Islet precursor cell (in vitro differentiated cells): ENCODE measurements around the gene CFAP45.

Experiments
- DNase-seq: peaks from one replicate; pipeline ENCODE4 v3.0.0-alpha.2; 2018

CFAP45 gene

DNA sequence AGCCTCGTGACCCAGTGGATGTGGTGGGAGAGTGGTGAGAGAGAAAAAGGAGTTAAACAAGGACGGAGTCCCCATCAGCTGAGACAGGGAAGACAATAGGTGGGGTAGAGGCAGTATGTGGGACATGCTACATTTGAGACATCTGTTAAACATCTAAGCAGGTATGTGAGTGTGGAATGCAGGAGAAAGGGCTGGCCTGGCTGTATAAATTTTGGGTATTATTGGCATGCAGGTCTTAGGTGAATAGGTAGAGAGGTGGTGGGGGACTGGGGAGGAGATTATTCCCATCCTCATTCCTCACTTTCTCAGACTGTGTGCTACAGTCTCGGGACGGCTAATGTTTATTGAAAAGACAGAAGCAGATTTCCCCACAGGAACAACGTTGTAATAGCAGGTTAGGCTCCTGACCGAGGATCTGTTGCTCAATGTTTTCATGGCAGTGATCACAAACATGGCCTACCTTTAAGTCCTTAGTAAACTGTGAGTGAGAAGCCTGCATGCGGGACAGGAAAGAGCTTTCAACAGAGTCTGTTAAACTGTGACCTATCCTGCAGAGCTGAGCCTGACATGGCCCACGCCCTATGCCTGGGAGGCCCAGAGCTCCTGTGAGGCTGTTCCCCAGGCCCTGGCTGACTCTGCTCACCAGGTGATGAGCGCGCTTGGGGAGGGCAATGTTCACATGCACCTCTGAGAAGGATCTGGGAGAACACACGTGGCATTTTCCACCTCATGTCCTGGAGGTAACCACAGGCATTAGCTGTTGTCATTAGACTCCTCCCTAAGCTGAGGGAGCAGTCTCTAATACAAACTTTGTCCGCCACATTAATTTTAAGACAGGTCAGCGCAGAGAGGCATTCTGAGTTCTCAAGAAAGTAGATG is 54.0 kb downstream of the CFAP45 start:
- DNase-seq = peak; percentile 82

DNA sequence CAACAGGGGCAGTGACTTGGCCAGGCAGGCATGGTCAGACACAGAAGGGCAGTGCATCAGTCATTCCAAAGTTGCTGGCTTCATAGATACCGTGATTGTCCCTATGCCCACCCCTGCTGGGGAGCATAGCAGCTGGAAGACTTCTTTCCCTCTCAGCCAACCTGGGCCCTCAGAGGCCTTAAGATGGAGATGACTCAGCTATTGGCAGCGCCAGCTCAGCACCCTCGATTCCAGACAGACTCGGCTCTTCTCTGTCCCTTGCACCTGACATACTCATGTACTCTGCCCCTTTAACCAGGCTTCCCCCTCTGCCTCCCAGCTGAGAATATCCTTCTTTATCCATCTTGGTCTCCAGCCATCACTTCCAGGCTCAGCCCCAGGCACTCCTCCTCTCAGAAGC is 56.5 kb downstream of the CFAP45 start:
- DNase-seq = no peak

DNA sequence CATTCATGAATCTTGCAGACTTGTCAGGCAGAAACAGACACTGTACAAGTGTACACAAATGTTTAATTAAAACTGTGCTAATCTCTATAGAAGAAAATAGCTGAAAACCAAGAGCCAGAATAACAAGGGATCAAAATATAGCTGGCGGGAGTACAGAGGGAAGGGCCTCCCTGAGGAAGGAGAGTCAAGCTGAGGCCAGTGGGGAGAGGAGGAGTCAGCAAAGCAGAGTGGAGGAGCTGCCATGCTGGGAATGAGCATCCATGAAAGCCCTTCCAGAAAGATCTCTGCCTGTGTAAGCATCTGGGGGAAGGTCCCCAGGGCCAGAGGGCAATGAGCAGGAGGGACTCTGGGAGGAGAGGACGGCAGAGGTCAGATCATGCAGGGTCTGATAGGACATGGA is 58.2 kb downstream of the CFAP45 start:
- no peak for DNase-seq

DNA sequence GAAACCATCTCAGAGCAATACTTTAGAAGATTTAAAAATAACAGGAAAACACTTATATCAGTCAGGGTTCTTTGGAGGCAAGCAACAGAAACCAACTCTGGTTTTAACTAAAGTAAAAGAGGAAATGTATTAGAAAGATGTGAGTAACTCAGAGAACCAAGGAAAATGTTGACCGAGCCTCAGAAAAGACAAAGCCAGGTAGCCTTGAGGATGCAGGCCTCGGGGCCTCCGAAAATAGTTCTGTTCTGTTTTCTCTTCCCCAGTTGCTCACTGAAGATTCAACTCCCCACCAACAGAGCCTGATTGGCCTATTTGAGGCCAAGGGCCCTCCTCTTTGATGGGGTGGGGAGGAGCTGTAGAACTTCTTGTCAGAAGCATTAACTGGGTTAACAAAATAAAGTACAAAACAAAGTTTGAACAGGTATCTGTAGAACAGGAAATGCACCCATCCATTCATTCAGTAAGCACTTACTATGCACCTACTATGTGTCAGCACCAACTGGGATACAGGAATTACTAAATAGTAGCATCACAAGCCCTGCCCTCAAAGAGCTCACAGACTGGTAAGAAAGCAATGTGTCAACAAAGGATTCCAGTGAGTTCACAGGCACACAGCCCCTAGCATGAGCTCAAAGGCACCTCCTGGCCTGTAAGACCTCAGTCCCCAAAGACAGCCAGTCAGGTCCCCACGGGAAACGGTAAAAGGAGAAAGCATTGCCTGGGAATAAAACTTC is 60.7 kb downstream of the CFAP45 start:
- no peak for DNase-seq

GRCh38 chr1:159838715-159839114 is 61.2 kb downstream of the CFAP45 start:
- no peak for DNase-seq

DNA sequence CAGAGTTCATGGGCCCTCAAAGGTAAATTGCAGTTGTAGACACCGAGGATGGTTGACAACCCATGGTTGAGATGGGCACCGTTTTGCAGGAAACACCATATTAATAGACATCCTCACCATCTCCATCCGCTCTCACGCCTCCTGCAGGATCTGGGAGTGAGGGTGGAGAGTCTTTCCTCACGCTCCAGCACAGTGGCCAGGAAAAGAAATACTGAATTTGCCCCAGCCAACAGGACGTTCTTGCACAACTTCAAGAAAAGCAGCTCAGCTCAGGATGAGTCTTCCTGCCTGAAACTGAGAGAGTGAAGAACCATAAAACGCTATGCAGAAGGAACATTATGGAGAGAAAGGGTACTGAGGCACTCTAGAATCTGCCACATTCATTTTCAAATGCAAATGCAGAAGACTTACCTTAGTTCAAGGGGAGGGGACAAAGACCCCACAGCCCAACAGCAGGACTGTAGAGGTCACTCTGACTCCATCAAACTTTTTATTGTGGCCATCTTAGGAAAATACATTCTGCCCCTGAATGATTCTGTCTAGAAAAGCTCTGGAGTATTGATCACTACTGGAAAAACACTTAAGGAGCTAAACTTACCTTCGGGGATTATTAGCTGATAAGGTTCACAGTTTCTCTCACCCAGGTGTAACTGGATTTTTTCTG is 64.0 kb downstream of the CFAP45 start:
- DNase-seq = no peak

DNA sequence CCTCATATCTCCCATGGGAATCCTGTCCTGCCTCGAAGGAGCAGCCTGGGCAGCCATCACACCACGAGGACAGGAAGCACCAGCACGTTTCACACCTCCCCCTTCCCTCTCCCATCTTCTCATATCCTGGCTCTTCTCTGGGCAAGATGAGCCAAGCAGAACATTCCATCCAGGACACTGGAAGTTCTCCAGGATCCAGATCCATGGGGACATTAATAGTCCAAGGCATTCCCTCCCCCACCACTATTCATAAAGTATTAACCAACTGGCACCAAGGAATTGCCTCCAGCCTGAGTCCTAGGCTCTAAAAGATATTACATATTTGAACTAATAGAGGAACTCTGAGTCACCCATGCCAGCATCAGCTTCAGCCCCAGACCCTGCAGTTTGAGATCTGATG is 64.6 kb downstream of the CFAP45 start:
- DNase-seq = no peak

GRCh38 chr1:159832309-159832708 is 67.7 kb downstream of the CFAP45 start:
- DNase-seq = no peak

DNA sequence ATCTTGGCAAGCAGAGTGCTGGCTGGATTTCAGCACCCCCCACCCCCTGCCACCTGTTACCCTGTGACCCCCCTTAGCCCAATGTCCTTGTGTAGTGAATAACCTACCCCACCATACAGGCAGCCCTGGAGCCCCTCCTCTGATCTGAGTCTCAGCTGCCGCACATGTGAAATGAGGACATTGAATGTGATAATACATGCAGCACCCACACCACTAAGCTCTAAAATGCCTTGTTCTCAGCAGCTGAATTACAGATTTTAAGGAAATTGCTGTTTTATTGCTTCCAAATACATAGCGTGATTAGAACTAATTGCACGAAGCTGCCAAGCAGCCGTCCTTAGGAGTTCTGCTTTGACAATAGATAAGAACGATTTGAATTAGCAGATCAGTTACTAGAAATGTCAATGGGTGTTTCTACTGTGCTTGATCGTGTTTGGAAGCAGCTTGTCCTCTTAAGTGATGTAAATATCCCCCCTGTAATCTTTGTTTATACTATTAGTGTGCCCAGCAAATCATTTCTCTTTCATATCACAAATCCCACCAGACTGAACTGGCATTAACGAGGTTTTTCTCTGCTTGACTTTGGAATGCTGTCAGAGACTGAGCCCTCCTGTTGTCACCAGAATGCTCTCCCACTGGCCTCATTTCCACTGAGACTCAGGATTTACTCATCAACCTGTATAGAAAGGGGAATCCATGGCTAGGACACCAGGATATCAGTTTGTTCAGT is 68.4 kb downstream of the CFAP45 start:
- DNase-seq = no peak

- DNase-seq = no peak
Measured at GRCh38 chr1:159830722-159831121, 69.2 kb downstream of the CFAP45 start.

- peak; percentile 88 for DNase-seq
Measured at GRCh38 chr1:159829822-159830465, 70.0 kb downstream of the CFAP45 start.

- peak; percentile 83 for DNase-seq
Measured at GRCh38 chr1:159829273-159829634, 70.7 kb downstream of the CFAP45 start.

- no peak for DNase-seq
Measured at GRCh38 chr1:159828581-159829272, 71.2 kb downstream of the CFAP45 start.

GRCh38 chr1:159828176-159828575 is 71.8 kb downstream of the CFAP45 start:
- no peak for DNase-seq

- DNase-seq = no peak
Measured at GRCh38 chr1:159827549-159827948, 72.4 kb downstream of the CFAP45 start.

- no peak for DNase-seq
Measured at GRCh38 chr1:159827102-159827490, 72.9 kb downstream of the CFAP45 start.

GRCh38 chr1:159826441-159827101 is 73.4 kb downstream of the CFAP45 start, which contains the start of gene SLAMF8:
Gene SLAMF8, plus strand, starts transcription at chr1:159826873. Its CDS starts 26 bp downstream, at chr1:159826899.
- DNase-seq = no peak

DNA sequence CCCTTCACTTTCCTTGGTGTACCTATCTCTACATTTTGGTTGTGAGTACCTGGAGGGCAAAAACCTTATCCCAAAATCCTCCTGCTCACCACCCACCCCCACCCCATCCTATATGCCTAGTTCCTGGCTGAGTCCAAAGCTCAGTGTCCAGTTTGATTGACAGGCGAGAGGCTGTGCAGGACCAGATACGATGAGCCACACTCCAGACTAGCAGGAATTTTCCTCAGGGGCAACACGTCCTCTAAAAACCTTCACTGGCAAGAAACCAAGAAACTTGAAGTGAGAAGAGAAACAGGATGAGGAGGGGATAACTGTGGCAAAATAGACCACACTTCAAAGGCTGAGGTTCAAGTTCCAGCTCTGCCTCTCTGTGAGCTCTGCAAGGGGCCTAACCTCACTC is 74.4 kb downstream of the CFAP45 start:
- peak; percentile 66 for DNase-seq

DNA sequence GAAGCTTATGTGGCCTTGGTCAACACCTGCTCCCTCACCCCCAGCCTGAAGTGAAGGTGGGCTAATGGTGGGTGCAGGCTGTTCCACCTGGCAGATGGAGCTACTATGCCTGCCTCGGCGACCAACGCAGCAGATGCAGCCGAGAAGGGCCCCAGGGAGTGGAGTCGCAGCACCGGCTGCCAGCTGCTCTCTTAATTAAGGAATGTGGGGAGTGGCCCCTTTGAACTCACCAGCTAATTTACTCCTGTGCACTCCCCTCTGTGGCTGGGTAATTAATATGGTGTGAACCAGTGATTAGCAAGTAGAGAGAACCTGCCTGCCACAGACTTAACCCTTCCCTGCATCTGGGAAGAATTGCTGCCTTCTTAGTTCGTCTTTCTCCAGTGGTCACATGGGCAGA is 76.6 kb downstream of the CFAP45 start:
- no peak for DNase-seq
